A549 (cell line): Measurements from ENCODE around the gene TRIM7. TPM values are rescaled to one million over a fixed set of nuclear protein-coding genes. Genes with fewer than 3 reads are reported as not detected.

Experiments
- ATAC-seq, 2 experiments: fragments of 200-7000 bp in 1 of 2; fragments of >200 bp in 1 of 2; cut with Nextera tagmentation in 1 of 2; cut with Tn5 transposase in 1 of 2; 3 replicates each; pipeline versions ENCODE4 v1.8.0 to v1.9.1; 2018 to 2020; ENCODE audit warnings: mild to moderate bottlenecking in 1 of 2, moderate library complexity in 1 of 2
- CTCF ChIA-PET: fragments of 300-600 bp; sonication (Branson Sonifier 250); formaldehyde crosslinking; extraction: SDS; loops from one replicate; lab custom pipeline; 2021; ENCODE audit warnings: antibody characterized with exemption, inconsistent platforms; lab: Yijun Ruan, JAX
- POLR2A ChIA-PET: fragments of 350-600 bp; formaldehyde crosslinking; extraction: SDS; loops from one replicate; lab custom pipeline; 2021; ENCODE audit warnings: antibody characterized with exemption, inconsistent platforms; lab: Yijun Ruan, JAX
- DNase-seq, 2 experiments: peaks; one replicate each; pipeline versions ENCODE4 v3.0.0 to v3.0.0-alpha.2; 2011 to 2016; ENCODE audit warnings: low read depth in 1 of 2, low spot score in 1 of 2
- FAIRE-seq: peaks from 2 replicates; lab custom pipeline; 2011; peaks lifted over from hg19 to GRCh38; lab: Jason Lieb, UNC
- H3K27ac ChIP-seq, 2 experiments: fragments of >200 bp; sonication (Bioruptor Twin); formaldehyde crosslinking; 3 replicates each; pipeline ENCODE4 v1.5.1; 2016 to 2017
- H3K4me1 ChIP-seq: fragments of >200 bp; sonication (Bioruptor Twin); formaldehyde crosslinking; 3 replicates; pipeline ENCODE4 v1.6.1; 2016
- H3K4me2 ChIP-seq: fragments of >200 bp; sonication (Bioruptor Twin); formaldehyde crosslinking; 3 replicates; pipeline ENCODE4 v1.6.1; 2016
- H3K4me3 ChIP-seq: fragments of >200 bp; sonication (Bioruptor Twin); formaldehyde crosslinking; 3 replicates; pipeline ENCODE4 v1.5.1; 2016
- H3K9me3 ChIP-seq: fragments of >200 bp; sonication (Bioruptor Twin); formaldehyde crosslinking; 3 replicates; pipeline ENCODE4 v1.6.1; 2016
- BHLHE40 ChIP-seq: IDR thresholded peaks from 2 replicates; pipeline ENCODE4 v1.6.1; 2012; ENCODE audit warnings: low read depth, low read length, inconsistent platforms
- CEBPB ChIP-seq, 2 experiments: fragments of >200 bp in 1 of 2; sonication (Bioruptor Twin) in 1 of 2; formaldehyde crosslinking in 1 of 2; IDR thresholded peaks; 2 replicates each; pipeline ENCODE4 v1.6.1; 2012 to 2016
- EP300 ChIP-seq, 2 experiments: fragments of >200 bp; sonication (Bioruptor Twin); formaldehyde crosslinking; IDR thresholded peaks; 2 replicates in 1 of 2; 3 replicates in 1 of 2; pipeline ENCODE4 v1.6.1; 2016 to 2017
- HDAC2 ChIP-seq: fragments of 200-600 bp; sonication (generic); IDR thresholded peaks from 2 replicates; pipeline ENCODE4 v1.6.1; 2016
- HEYL ChIP-seq: fragments of 250-450 bp; sonication (Bioruptor Pico); IDR thresholded peaks from 2 replicates; pipeline ENCODE4 v1.8.0; 2021; ENCODE audit warnings: mild to moderate bottlenecking, moderate library complexity
- JUN ChIP-seq, 2 experiments: fragments of >200 bp; sonication (Bioruptor Twin); formaldehyde crosslinking; IDR thresholded peaks; 2 replicates in 1 of 2; 3 replicates in 1 of 2; pipeline ENCODE4 v1.6.1; 2016 to 2017
- KDM1A ChIP-seq: fragments of 200-600 bp; sonication (generic); IDR thresholded peaks from 2 replicates; pipeline ENCODE4 v1.6.1; 2016; ENCODE audit warnings: low read depth, mild to moderate bottlenecking
- MAFK ChIP-seq: fragments of 450-650 bp; IDR thresholded peaks from 2 replicates; pipeline ENCODE4 v1.6.1; 2014; ENCODE audit not compliant: partially characterized antibody
- MAZ ChIP-seq: fragments of 150-350 bp; IDR thresholded peaks from 2 replicates; pipeline ENCODE4 v1.6.1; 2014; ENCODE audit warnings: antibody characterized with exemption, low read depth, low read length, borderline replicate concordance
- NPAS2 ChIP-seq: fragments of 250-450 bp; sonication (Bioruptor Pico); IDR thresholded peaks from 2 replicates; pipeline ENCODE4 v1.8.0; 2022; ENCODE audit warnings: mild to moderate bottlenecking, moderate library complexity, borderline replicate concordance
- NR3C1 ChIP-seq: fragments of >200 bp; sonication (Bioruptor Twin); formaldehyde crosslinking; IDR thresholded peaks from 3 replicates; pipeline ENCODE4 v1.6.1; 2017
- PHF8 ChIP-seq: fragments of 200-600 bp; sonication (generic); IDR thresholded peaks from 2 replicates; pipeline ENCODE4 v1.6.1; 2016; ENCODE audit warnings: low read depth, mild to moderate bottlenecking, antibody characterized with exemption, moderate library complexity, borderline replicate concordance
- RARB ChIP-seq: fragments of 250-450 bp; sonication (Bioruptor Pico); IDR thresholded peaks from 2 replicates; pipeline ENCODE4 v1.8.0; 2021; ENCODE audit warnings: mild to moderate bottlenecking, moderate library complexity
- RFX5 ChIP-seq: fragments of 450-650 bp; IDR thresholded peaks from 2 replicates; pipeline ENCODE4 v1.7.1; 2014; ENCODE audit warnings: antibody characterized with exemption, mild to moderate bottlenecking, moderate library complexity
- RNF2 ChIP-seq: fragments of 200-600 bp; sonication (generic); IDR thresholded peaks from 2 replicates; pipeline ENCODE4 v1.6.1; 2016; ENCODE audit warnings: low read depth, mild to moderate bottlenecking, antibody characterized with exemption, moderate library complexity, borderline replicate concordance
- SMC3 ChIP-seq: fragments of >200 bp; sonication (Bioruptor Twin); formaldehyde crosslinking; IDR thresholded peaks from 3 replicates; pipeline ENCODE4 v1.6.1; 2018; ENCODE audit warnings: inconsistent platforms
- ZC3H11A ChIP-seq: fragments of 450-650 bp; IDR thresholded peaks from 2 replicates; pipeline ENCODE4 v1.6.1; 2014; ENCODE audit warnings: antibody characterized with exemption, mild to moderate bottlenecking
- ZSCAN20 ChIP-seq: fragments of 250-450 bp; sonication (Bioruptor Pico); IDR thresholded peaks from 2 replicates; pipeline ENCODE4 v1.8.0; 2022; ENCODE audit warnings: mild to moderate bottlenecking, moderate library complexity
- WGBS: methylation state at CpG from one replicate; pipeline ENCODE4 v1.1.6; 2017; ENCODE audit errors: missing lambda C conversion rate; 5-methylcytosine and 5-hydroxymethylcytosine counted together
- polyA plus RNA-seq, 4 experiments: library from polyadenylated mRNA; depleted of rRNA in 3 of 4; stranded (reverse); fragments of >200 nt; fragmentation: RNase III in 1 of 4; extraction: RNeasy Plus Mini Kit Qiagen cat#74134 plus additional on column Dnase treatment in 1 of 4; gene quantifications; 2 replicates in 3 of 4; 3 replicates in 1 of 4; pipeline ENCODE4 v1.2.3, GENCODE V29; 2011 to 2017
- TF ChIP-seq, protein P1 (sequence below): IDR thresholded peaks from 2 replicates; pipeline ENCODE4 v1.6.1; 2012
- TF ChIP-seq, protein P2 (sequence below): fragments of 250-450 bp; sonication (Bioruptor Pico); IDR thresholded peaks from 2 replicates; pipeline ENCODE4 v1.5.0; 2021; ENCODE audit warnings: mild to moderate bottlenecking, moderate library complexity, borderline replicate concordance
- TF ChIP-seq, protein P3 (sequence below): fragments of >200 bp; sonication (Bioruptor Twin); formaldehyde crosslinking; IDR thresholded peaks from 3 replicates; pipeline ENCODE4 v1.5.1; 2016
- TF ChIP-seq, protein P4 (sequence below): fragments of >200 bp; sonication (Bioruptor Twin); formaldehyde crosslinking; IDR thresholded peaks from 3 replicates; pipeline ENCODE4 v1.6.1; 2016
- TF ChIP-seq, protein P5 (sequence below): fragments of >200 bp; sonication (Bioruptor Twin); formaldehyde crosslinking; IDR thresholded peaks from 2 replicates; pipeline ENCODE4 v1.6.1; 2016

The TRIM7 gene
- polyA plus RNA-seq, 2 of the 4 experiments (the other 2 are of a cell fraction), result 21.8 to 30.7 TPM

DNA sequence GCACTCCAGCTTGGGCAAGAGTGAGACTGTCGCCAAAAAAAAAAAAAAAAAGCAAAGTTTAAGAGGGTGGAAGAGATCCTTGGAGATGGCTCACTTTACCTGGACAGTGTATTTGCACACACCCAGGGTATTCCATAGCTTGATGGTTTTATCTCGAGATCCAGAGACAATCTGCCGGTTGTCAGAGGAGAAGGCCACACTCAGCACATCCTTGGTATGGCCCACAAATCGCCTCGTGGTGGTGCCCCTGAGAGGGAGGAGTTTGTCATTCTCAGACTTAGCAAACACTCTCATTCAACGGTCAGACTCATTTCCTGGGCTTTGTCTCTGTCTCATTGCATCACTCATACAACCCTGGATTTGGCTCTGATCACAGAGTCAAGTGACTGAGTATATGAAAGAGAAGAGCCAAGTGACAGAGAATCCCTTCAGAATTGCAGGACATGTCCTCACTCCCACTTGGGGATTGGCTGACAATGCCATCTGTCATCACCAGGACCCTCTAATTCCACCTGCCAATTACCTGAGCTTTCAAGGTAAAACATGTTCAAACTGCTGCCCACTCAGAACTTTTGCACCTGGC is 36.5 kb upstream of the TRIM7 start:
- POLR2A ChIA-PET, result interaction anchor here (1.9 to 3.1 kb wide), 2 partner anchors 18 to 19 kb away, joined by 5 to 9 read pairs; partner anchors contain the start of gene TRIM41
- peak overlapping the region; percentile 90 for H3K4me2 ChIP-seq
- WGBS, result 26% methylated on average over 6 of the region's 6 CpGs
- peak; percentile 3 to 11; a peak in 2 of 6 replicates for ATAC-seq
- TF ChIP-seq CEBPB (IDR thresholded peaks at IDR 0.05) (0 out of 4 replicates have a peak, but pooled peaks have one; percentile 32 to 44), RFX5 (no peak), EP300 (IDR thresholded peaks at IDR 0.05) (no peak), MAFK (peak; percentile 58)
- TF ChIP-seq, protein P1, sequence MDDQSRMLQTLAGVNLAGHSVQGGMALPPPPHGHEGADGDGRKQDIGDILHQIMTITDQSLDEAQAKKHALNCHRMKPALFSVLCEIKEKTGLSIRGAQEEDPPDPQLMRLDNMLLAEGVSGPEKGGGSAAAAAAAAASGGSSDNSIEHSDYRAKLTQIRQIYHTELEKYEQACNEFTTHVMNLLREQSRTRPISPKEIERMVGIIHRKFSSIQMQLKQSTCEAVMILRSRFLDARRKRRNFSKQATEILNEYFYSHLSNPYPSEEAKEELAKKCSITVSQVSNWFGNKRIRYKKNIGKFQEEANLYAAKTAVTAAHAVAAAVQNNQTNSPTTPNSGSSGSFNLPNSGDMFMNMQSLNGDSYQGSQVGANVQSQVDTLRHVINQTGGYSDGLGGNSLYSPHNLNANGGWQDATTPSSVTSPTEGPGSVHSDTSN, result no peak
- TF ChIP-seq, protein P2, sequence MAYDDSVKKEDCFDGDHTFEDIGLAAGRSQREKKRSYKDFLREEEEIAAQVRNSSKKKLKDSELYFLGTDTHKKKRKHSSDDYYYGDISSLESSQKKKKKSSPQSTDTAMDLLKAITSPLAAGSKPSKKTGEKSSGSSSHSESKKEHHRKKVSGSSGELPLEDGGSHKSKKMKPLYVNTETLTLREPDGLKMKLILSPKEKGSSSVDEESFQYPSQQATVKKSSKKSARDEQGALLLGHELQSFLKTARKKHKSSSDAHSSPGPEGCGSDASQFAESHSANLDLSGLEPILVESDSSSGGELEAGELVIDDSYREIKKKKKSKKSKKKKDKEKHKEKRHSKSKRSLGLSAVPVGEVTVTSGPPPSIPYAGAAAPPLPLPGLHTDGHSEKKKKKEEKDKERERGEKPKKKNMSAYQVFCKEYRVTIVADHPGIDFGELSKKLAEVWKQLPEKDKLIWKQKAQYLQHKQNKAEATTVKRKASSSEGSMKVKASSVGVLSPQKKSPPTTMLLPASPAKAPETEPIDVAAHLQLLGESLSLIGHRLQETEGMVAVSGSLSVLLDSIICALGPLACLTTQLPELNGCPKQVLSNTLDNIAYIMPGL, result no peak
- peak overlapping the region; percentile 91 to 97 for H3K27ac ChIP-seq
- no peak for FAIRE-seq
- CTCF ChIA-PET, result interaction anchor here (0.6 to 1.7 kb wide), 3 partner anchors 9 to 1005 kb away, joined by 5 to 6 read pairs (median 6); partner anchors contain the start of gene TRIM41
- DNase-seq, result peak in 1 of 2 experiments; percentile 64
- H3K4me3 ChIP-seq, result peak overlapping the region; percentile 82
- no peaks in the 10 kb centered on the region for H3K9me3 ChIP-seq
- peaks cover 45% of the 10 kb centered on the region for H3K4me1 ChIP-seq

DNA sequence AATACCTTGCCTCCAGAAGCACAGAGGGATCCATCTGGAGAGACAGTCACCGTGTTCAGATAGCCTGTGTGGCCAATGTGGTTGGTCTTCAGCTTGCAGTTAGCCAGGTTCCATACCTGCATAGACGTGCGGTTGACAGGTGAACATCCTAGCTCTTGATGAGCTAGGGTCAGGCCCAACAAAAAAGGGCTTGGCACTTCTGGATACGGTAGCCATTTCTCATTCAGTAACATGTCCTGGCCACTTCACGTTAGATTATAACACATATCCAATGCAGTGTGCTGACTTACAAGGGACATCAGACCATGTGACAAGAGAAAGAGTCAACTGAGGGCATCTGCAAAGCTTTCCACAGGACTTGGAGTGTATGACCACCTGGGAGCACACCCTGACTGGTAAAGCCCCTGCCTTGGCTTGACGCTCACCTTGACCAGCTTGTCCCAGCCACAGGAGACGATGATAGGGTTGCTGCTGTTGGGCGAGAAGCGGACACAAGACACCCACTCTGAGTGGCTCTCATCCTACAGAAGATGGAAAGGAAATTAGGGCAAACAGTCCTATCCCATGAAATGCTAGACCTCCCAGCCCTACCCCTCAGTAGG is 34.2 kb upstream of the TRIM7 start:
- Histone ChIP-seq H3K4me3 (no peak overlapping the region), H3K9me3 (no peaks in the 10 kb centered on the region), H3K27ac (no peak overlapping the region), H3K4me1 (peaks cover 33% of the 10 kb centered on the region), H3K4me2 (no peak overlapping the region)
- no peak for FAIRE-seq
- TF ChIP-seq, protein P3, sequence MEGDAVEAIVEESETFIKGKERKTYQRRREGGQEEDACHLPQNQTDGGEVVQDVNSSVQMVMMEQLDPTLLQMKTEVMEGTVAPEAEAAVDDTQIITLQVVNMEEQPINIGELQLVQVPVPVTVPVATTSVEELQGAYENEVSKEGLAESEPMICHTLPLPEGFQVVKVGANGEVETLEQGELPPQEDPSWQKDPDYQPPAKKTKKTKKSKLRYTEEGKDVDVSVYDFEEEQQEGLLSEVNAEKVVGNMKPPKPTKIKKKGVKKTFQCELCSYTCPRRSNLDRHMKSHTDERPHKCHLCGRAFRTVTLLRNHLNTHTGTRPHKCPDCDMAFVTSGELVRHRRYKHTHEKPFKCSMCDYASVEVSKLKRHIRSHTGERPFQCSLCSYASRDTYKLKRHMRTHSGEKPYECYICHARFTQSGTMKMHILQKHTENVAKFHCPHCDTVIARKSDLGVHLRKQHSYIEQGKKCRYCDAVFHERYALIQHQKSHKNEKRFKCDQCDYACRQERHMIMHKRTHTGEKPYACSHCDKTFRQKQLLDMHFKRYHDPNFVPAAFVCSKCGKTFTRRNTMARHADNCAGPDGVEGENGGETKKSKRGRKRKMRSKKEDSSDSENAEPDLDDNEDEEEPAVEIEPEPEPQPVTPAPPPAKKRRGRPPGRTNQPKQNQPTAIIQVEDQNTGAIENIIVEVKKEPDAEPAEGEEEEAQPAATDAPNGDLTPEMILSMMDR, result no peak
- 0 out of 5 replicates have a peak, but pooled peaks of 1 of the 2 experiments have one; percentile 16 for TF ChIP-seq JUN (IDR thresholded peaks at IDR 0.05)
- TF ChIP-seq, protein P4, sequence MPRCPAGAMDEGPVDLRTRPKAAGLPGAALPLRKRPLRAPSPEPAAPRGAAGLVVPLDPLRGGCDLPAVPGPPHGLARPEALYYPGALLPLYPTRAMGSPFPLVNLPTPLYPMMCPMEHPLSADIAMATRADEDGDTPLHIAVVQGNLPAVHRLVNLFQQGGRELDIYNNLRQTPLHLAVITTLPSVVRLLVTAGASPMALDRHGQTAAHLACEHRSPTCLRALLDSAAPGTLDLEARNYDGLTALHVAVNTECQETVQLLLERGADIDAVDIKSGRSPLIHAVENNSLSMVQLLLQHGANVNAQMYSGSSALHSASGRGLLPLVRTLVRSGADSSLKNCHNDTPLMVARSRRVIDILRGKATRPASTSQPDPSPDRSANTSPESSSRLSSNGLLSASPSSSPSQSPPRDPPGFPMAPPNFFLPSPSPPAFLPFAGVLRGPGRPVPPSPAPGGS, result 0 out of 3 replicates have a peak, but pooled peaks have one; percentile 22
- no peak for DNase-seq
- CTCF ChIA-PET, result interaction anchor here (0.6 kb wide), 1 partner anchor 13 kb away, joined by 4 read pairs; no protein-coding TSS in a partner anchor
- WGBS, result 94% methylated on average over 9 of the region's 9 CpGs
- POLR2A ChIA-PET, result no interaction called here
- ATAC-seq, result no peak

DNA sequence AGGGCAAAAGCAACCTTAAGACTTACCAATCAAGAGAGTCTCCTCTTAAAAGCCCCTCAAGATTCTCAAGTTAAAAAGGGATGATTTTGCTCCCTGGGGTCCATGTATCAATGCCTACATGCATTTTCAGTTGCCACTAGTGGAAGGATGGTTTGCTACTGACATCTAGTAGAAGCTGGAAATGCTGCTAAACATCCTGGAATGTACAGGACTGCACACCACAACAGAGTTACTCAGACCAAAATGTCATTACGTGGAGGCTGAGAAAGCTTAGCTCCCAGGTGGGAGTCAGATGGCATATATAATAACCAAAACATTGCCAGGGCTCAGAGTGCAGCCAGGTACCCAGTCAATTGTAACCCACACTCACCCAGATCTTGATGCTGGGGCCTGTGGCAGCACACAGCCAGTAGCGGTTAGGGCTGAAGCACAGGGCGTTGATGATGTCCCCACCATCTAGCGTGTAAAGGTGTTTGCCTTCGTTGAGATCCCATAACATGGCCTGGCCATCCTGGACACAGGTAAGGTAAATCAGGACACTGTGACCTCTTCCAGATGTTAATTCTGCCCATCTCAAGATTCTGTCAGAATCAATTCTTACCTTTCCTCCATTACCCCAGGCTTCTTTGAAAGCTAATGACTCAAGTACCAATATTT is 32.9 kb upstream of the TRIM7 start:
- no peak for FAIRE-seq
- POLR2A ChIA-PET, result interaction anchor here (0.9 to 4.2 kb wide), 3 partner anchors 9 to 31 kb away, joined by 3 to 25 read pairs (median 3); partner anchors contain the start of gene TRIM41
- TF ChIP-seq HDAC2 (no peak), ZSCAN20 (CRISPR knock-in tag) (no peak), PHF8 (no peak), ZC3H11A (no peak), NR3C1 (no peak), NPAS2 (CRISPR knock-in tag) (no peak), RNF2 (no peak), RARB (CRISPR knock-in tag) (no peak), SMC3 (no peak), HEYL (CRISPR knock-in tag) (no peak), KDM1A (no peak), BHLHE40 (no peak), MAZ (no peak)
- TF ChIP-seq, protein P5, sequence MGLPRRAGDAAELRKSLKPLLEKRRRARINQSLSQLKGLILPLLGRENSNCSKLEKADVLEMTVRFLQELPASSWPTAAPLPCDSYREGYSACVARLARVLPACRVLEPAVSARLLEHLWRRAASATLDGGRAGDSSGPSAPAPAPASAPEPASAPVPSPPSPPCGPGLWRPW, result no peak
- TF ChIP-seq, protein P2, result no peak

More for the DNA sequence above, 32.9 kb upstream of the TRIM7 start:
- ATAC-seq (no peak), DNase-seq (no peak)
- Histone ChIP-seq H3K4me2 (no peak overlapping the region), H3K9me3 (no peaks in the 10 kb centered on the region), H3K4me3 (no peak overlapping the region), H3K4me1 (peaks cover 33% of the 10 kb centered on the region), H3K27ac (no peak overlapping the region)
- CTCF ChIA-PET, result no interaction called here
- WGBS, result 92% methylated on average over 5 of the region's 5 CpGs
